ENCODE data around the gene BFSP1.

Gene BFSP1

DNA sequence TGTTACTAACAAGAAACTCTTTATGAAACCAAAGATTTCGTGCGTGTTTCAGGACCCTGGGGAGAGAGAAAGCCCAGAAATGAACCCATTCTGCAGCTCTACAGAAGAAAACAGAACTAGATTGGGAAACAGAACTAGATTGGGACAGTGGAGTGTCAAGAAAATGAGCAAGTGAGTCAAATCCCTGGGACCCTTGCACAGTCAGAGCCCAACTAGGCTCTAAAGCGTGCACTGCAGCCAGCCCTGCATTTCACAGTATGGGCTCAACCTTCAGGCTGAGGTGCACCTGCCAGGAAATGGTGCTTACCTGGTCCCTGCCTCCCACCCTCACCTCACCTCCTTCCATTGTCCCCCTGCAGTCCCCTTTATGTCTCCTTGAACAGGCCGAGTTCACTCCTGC is 39.7 kb downstream of the BFSP1 start:
- in situ Hi-C loops (cut with MboI; ENCODE audit: low pct_unique_long_range_greater_than_20kb, low sequenced_read_pairs, unreplicated experiment) = no loop called here
- no peak for TF ChIP-seq CTCF (IDR thresholded peaks at IDR 0.05; ENCODE audit: extremely low read depth, insufficient read depth, missing control alignments)
- DNase-seq (ENCODE audit: low spot score) = no peak

GRCh38 chr20:17491041-17491440 is 40.1 kb downstream of the BFSP1 start:
- in situ Hi-C loops (cut with MboI; ENCODE audit: low pct_unique_long_range_greater_than_20kb, low sequenced_read_pairs, unreplicated experiment) = no loop called here
- TF ChIP-seq CTCF (IDR thresholded peaks at IDR 0.05; ENCODE audit: extremely low read depth, insufficient read depth, missing control alignments) = no peak
- DNase-seq (ENCODE audit: low spot score) = no peak

DNA sequence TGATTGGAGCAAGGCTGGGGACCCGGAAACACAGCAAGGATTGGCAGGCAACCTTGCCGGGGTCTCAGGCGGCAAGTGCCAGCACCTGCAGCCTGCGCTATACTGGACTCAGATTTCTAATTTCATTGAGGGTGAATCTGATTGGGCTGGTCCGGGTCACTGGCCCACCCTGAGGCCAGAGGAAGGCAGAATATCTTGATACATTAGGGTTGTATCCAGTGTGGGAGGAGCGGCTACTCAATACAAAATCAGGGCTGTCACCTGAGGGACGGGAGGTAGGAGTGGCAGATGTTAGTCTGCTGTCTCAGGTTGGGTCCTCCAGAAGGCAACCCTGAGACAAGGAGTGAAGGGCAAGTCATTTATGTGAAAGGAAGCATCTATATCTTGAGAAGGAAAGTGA is 40.7 kb downstream of the BFSP1 start:
- TF ChIP-seq CTCF (IDR thresholded peaks at IDR 0.05; ENCODE audit: extremely low read depth, insufficient read depth, missing control alignments) = no peak
- no peak for DNase-seq (ENCODE audit: low spot score)
- in situ Hi-C loops (cut with MboI; ENCODE audit: low pct_unique_long_range_greater_than_20kb, low sequenced_read_pairs, unreplicated experiment) = no loop called here

GRCh38 chr20:17488916-17489600 is 42.1 kb downstream of the BFSP1 start:
- no peak for TF ChIP-seq CTCF (IDR thresholded peaks at IDR 0.05; ENCODE audit: extremely low read depth, insufficient read depth, missing control alignments)
- DNase-seq (ENCODE audit: low spot score) = no peak
- in situ Hi-C loops (cut with MboI; ENCODE audit: low pct_unique_long_range_greater_than_20kb, low sequenced_read_pairs, unreplicated experiment) = no loop called here

DNA sequence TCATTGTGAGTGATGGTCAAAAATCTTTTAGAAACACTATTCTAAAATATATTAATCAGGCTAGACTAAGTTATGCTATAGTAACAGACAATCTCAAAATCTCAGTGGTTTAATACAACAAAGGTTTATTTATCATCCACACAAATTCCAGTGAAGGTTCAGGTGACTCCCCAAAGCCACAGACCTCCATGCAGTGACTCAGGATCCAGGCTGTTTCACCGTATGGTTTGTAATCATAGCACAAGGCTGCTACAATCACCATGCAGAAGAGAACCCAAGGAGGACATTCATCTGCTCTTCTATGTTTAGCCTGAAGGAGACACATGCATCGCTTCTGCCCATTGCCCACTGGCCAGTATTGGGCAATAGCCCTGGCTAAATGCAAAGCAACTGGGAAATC is 46.2 kb downstream of the BFSP1 start:
- in situ Hi-C loops (cut with MboI; ENCODE audit: low pct_unique_long_range_greater_than_20kb, low sequenced_read_pairs, unreplicated experiment) = no loop called here
- DNase-seq (ENCODE audit: low spot score) = no peak
- TF ChIP-seq CTCF (IDR thresholded peaks at IDR 0.05; ENCODE audit: extremely low read depth, insufficient read depth, missing control alignments) = no peak

GRCh38 chr20:17482536-17482935 is 48.6 kb downstream of the BFSP1 start:
- DNase-seq (ENCODE audit: low spot score) = no peak
- in situ Hi-C loops (cut with MboI; ENCODE audit: low pct_unique_long_range_greater_than_20kb, low sequenced_read_pairs, unreplicated experiment) = no loop called here
- no peak for TF ChIP-seq CTCF (IDR thresholded peaks at IDR 0.05; ENCODE audit: extremely low read depth, insufficient read depth, missing control alignments)
